Upper lobe of left lung (tissue), 6 donors: ENCODE measurements around the gene SNX32. TPM values are rescaled to one million over a fixed set of nuclear protein-coding genes. Genes with fewer than 3 reads are reported as not detected.
A peak's percentile ranks its signal among the peaks of the same experiment; 100 is the strongest.

Experiments used
- ATAC-seq, 2 donors: fragments of 200-7000 bp; cut with Tn5 transposase; one replicate each; pipeline ENCODE4 v1.9.1; 2022; ENCODE audit warnings: mild to moderate bottlenecking in 2 of 2, moderate library complexity in 2 of 2; ENCODE audit not compliant: low FRiP score in 2 of 2
- DNase-seq, 2 donors: peaks; one replicate each; pipeline ENCODE4 v3.0.0-alpha.2; 2019 to 2020
- H3K27ac ChIP-seq, 4 donors: fragments of 200-600 bp; sonication (generic); one replicate each; pipeline ENCODE4 v1.5.1; 2016 to 2019
- H3K27me3 ChIP-seq, 4 donors: fragments of 200-600 bp; sonication (generic); one replicate each; pipeline ENCODE4 v1.5.1; 2017 to 2019
- H3K36me3 ChIP-seq, 4 donors: fragments of 200-600 bp; sonication (generic); one replicate each; pipeline ENCODE4 v1.5.1; 2016 to 2019
- H3K4me1 ChIP-seq, 4 donors: fragments of 200-600 bp; sonication (generic); one replicate each; pipeline ENCODE4 v1.5.1; 2018 to 2019
- H3K4me3 ChIP-seq, 4 donors: fragments of 200-600 bp; sonication (generic); one replicate each; pipeline ENCODE4 v1.5.1; 2017 to 2019; ENCODE audit warnings: mild to moderate bottlenecking in 2 of 4, moderate library complexity in 1 of 4
- H3K9me3 ChIP-seq, 4 donors: fragments of 200-600 bp; sonication (generic); one replicate each; pipeline ENCODE4 v1.5.1; 2018 to 2019
- EP300 ChIP-seq, 4 donors: sonication (generic); formaldehyde crosslinking; IDR thresholded peaks; one replicate each; pipeline ENCODE4 v1.5.1; 2017; ENCODE audit warnings: antibody characterized with exemption in 4 of 4, control low read depth in 2 of 4
- POLR2A ChIP-seq, 4 donors: fragments of 450-650 bp; IDR thresholded peaks; one replicate each; pipeline ENCODE4 v1.5.1; 2016 to 2017; ENCODE audit warnings: antibody characterized with exemption in 4 of 4, mild to moderate bottlenecking in 2 of 4
- POLR2AphosphoS5 ChIP-seq, 2 donors: sonication (generic); formaldehyde crosslinking; IDR thresholded peaks; one replicate each; pipeline ENCODE4 v1.5.1; 2017; ENCODE audit warnings: antibody characterized with exemption in 2 of 2
- WGBS, 2 donors: methylation state at CpG; one replicate each; pipeline ENCODE4 v1.1.5; 2017 to 2018; 5-methylcytosine and 5-hydroxymethylcytosine counted together
- total RNA-seq, 6 donors: library from RNA; depleted of rRNA in 4 of 6; stranded (reverse); fragments of >200 nt in 4 of 6; gene quantifications; one replicate each; pipeline versions ENCODE4 v1.1.0 to v1.2.1, GENCODE V29; 2016 to 2021
- TF ChIP-seq, protein P1 (sequence below), 6 experiments: fragments of 450-650 bp in 4 of 6; fragments of 200-600 bp in 2 of 6; sonication (generic) in 2 of 6; IDR thresholded peaks; one replicate each; pipeline ENCODE4 v1.5.1; 2016 to 2019; ENCODE audit warnings: antibody characterized with exemption in 6 of 6
- donor health status: DM: no; HTN: no; CAD: no; lungs with moderate emphysema.
- donor health status: DM: no; HTN: yes; CAD: no; lungs with severe emphysema.

SNX32 gene
- total RNA-seq, 6 donors from 2014 or later: 0.37 to 0.69 TPM; not detected in 4

DNA sequence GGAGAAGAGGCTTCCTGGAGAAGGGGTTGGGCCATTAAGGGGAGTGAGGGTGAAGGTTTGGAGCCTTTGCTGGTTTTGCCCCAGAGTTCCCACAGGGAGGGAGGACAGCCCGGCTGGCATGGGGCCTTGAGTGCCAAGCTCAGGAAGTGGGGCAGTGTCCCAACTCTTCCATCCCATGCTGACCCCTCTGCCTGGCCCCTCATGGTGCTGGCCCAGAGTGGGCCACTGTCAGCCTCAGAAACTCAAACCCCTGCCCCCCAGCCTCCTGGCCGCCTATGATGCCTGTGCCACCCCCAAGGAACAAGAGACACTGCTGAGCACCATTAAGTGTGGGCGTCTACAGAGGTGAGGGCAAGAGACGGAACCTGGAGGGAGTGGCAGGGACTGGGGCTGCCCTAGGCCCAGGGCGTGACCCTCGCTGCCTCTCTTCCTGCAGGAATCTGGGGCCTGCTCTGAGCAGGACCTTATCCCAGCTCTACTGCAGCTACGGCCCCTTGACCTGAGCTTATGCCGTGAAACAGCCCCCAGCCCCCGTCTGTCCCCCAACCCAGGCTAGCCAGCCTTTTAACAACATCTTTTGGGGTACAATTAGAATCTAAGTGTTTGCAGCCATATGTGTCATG, 31.9 kb downstream of the SNX32 start:
- TF ChIP-seq EP300 (IDR thresholded peaks at IDR 0.05) (no peak), POLR2A (IDR thresholded peaks at IDR 0.05) (no peak), POLR2AphosphoS5 (IDR thresholded peaks at IDR 0.05) (no peak)
- TF ChIP-seq, protein P1, sequence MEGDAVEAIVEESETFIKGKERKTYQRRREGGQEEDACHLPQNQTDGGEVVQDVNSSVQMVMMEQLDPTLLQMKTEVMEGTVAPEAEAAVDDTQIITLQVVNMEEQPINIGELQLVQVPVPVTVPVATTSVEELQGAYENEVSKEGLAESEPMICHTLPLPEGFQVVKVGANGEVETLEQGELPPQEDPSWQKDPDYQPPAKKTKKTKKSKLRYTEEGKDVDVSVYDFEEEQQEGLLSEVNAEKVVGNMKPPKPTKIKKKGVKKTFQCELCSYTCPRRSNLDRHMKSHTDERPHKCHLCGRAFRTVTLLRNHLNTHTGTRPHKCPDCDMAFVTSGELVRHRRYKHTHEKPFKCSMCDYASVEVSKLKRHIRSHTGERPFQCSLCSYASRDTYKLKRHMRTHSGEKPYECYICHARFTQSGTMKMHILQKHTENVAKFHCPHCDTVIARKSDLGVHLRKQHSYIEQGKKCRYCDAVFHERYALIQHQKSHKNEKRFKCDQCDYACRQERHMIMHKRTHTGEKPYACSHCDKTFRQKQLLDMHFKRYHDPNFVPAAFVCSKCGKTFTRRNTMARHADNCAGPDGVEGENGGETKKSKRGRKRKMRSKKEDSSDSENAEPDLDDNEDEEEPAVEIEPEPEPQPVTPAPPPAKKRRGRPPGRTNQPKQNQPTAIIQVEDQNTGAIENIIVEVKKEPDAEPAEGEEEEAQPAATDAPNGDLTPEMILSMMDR (IDR thresholded peaks at IDR 0.05): no peak
- ATAC-seq: no peak
- 89 to 90% methylated on average over 3 to 9 of the region's 9 CpGs for WGBS, 2 donors
- Histone ChIP-seq H3K36me3 (peaks cover 16 to 86% (median 55%) of the 10 kb centered on the region in 4 donors), H3K27ac (no peak overlapping the region), H3K27me3 (no peaks in the 10 kb centered on the region), H3K4me3 (no peak overlapping the region), H3K4me1 (peaks cover 11 to 32% (median 20%) of the 10 kb centered on the region in 4 donors), H3K9me3 (no peaks in the 10 kb centered on the region)
- DNase-seq: no peak

DNA sequence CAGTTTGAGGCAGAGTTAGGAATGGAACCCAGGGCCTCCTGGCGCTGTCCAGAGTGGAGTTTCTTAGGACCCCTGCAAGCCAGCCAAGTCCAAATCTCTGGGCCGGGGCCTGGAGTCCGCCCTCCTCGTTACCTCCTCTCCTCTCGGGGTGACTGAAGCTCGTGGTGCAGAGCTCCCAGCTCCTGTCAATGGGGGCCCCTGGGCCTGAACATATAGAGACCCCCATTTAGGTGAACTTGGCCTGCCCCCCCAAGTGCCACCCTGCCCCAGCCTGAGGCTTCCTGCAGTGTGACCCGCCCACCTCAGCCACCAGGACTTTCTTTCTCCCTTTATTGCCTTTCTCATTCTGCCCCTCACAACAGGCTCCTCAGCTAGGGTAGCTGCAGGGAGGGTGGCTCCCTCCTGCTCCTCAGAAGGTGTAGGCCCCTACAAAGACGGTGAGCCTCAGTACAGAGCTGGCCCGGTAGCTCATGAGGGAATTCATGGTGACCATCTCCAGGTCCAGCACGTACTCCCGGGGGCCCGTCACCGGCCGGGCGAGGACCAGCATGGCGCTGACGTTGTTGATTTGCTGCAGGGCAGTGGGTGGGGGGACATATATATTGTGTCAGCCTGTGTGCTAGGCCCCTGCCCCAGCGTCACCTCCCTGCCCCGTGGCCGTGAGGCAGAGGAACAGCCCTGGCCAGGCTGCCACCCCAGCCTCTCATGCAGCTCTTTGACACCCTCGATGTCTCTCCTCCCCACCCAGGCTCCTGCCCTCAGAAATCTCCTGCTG, 32.9 kb downstream of the SNX32 start:
- 87% methylated on average over 18 to 20 of the region's 21 CpGs for WGBS, 2 donors

GRCh38 chr11:65867284-65868071, 33.7 kb downstream of the SNX32 start:
- 67 to 70% methylated on average over 29 of the region's 29 CpGs for WGBS, 2 donors
- peaks cover 16 to 83% (median 49%) of the 10 kb centered on the region in 4 donors for H3K36me3 ChIP-seq

More for the DNA sequence above, 32.9 kb downstream of the SNX32 start:
- Histone ChIP-seq H3K4me3 (no peak overlapping the region), H3K9me3 (no peaks in the 10 kb centered on the region), H3K4me1 (peaks cover 12 to 32% (median 22%) of the 10 kb centered on the region in 4 donors), H3K27me3 (no peaks in the 10 kb centered on the region), H3K36me3 (peaks cover 16 to 90% (median 55%) of the 10 kb centered on the region in 4 donors), H3K27ac (no peak overlapping the region)
- DNase-seq (peak in 1 of 2 donors; percentile 83), ATAC-seq (no peak)
- TF ChIP-seq POLR2AphosphoS5 (IDR thresholded peaks at IDR 0.05) (no peak), POLR2A (IDR thresholded peaks at IDR 0.05) (no peak)
- TF ChIP-seq, protein P1 (IDR thresholded peaks at IDR 0.05): no peak

DNA sequence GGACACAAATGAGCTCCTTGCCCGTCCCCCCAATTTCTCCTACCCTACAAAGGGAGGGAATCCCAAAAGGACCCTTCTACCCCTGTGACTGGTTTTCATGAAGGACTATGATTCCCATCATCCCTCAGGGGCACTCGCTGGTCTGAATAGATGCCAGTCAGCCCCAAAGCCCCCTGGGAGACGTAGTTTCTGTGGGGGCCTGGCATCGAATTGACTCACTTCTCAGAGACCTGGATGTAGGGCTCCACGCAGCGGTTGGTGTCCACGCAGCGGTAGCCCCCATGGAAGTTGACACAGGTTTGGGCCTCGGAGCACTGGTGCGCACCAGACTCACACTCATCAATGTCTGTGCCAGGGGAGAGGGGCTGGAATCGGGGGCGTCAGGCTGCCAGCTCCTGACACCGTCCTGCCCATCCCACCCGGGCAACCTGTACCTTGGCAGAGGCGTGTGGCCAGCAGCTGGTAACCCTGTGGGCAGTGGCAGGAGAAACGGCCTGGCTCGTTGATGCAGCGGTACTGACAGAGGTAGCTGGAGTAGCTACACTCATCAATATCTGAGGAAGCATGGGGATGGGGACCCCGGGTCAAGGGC, 34.4 kb downstream of the SNX32 start:
- WGBS, 2 donors: 95 to 96% methylated on average over 16 to 19 of the region's 19 CpGs
- ATAC-seq (no peak), DNase-seq (peak in 1 of 2 donors; percentile 52)
- H3K4me3 ChIP-seq: no peak overlapping the region
- peaks cover 12 to 35% (median 22%) of the 10 kb centered on the region in 4 donors for H3K4me1 ChIP-seq
- no peak for TF ChIP-seq EP300 (IDR thresholded peaks at IDR 0.05)
- no peak for TF ChIP-seq POLR2AphosphoS5 (IDR thresholded peaks at IDR 0.05)
- TF ChIP-seq POLR2A (IDR thresholded peaks at IDR 0.05): no peak
- TF ChIP-seq, protein P1 (IDR thresholded peaks at IDR 0.05): no peak
- no peak overlapping the region for H3K27ac ChIP-seq
- no peaks in the 10 kb centered on the region for H3K9me3 ChIP-seq
- peaks cover 16 to 76% (median 43%) of the 10 kb centered on the region in 4 donors for H3K36me3 ChIP-seq
- H3K27me3 ChIP-seq: no peaks in the 10 kb centered on the region

More at GRCh38 chr11:65867284-65868071, 33.7 kb downstream of the SNX32 start:
- Histone ChIP-seq H3K4me1 (peaks cover 12 to 32% (median 19%) of the 10 kb centered on the region in 4 donors), H3K4me3 (no peak overlapping the region), H3K27ac (no peak overlapping the region), H3K9me3 (no peaks in the 10 kb centered on the region), H3K27me3 (no peaks in the 10 kb centered on the region)
- peak in 1 of 2 donors; percentile 86 for DNase-seq
- TF ChIP-seq, protein P1 (IDR thresholded peaks at IDR 0.05): no peak
- TF ChIP-seq POLR2A (IDR thresholded peaks at IDR 0.05) (no peak), EP300 (IDR thresholded peaks at IDR 0.05) (no peak), POLR2AphosphoS5 (IDR thresholded peaks at IDR 0.05) (no peak)
- ATAC-seq: no peak
